HL-60 (cell line): Measurements from ENCODE around the gene DAPK3.

ENCODE experiments used
- DNase-seq, 2 experiments: peaks; one replicate each; pipeline ENCODE4 v3.0.0-alpha.2; 2010 to 2020; ENCODE audit warnings: low read depth in 1 of 2, low spot score in 1 of 2
- H3K27ac ChIP-seq: fragments of 250-450 bp; sonication (Bioruptor Pico); replicated peaks from 2 replicates; pipeline ENCODE4 v1.5.1; 2020; ENCODE audit warnings: mild to moderate bottlenecking, moderate library complexity
- H3K27me3 ChIP-seq: fragments of 250-450 bp; sonication (Bioruptor Pico); 2 replicates; pipeline ENCODE4 v1.5.1; 2021; ENCODE audit warnings: mild to moderate bottlenecking, moderate library complexity; ENCODE audit not compliant: insufficient read depth, poor library complexity, severe bottlenecking
- H3K4me3 ChIP-seq: replicated peaks from 2 replicates; pipeline ENCODE4 v1.5.1; 2011; ENCODE audit warnings: mild to moderate bottlenecking, control low read depth, low read length; ENCODE audit not compliant: insufficient read depth
- CTCF ChIP-seq: IDR thresholded peaks from one replicate; pipeline ENCODE4 v1.5.1; 2011; ENCODE audit warnings: low read length, control low read depth, inconsistent platforms; ENCODE audit not compliant: insufficient read depth
- GABPA ChIP-seq: IDR thresholded peaks from 2 replicates; pipeline ENCODE4 v1.6.1; 2012; ENCODE audit warnings: low read depth
- POLR2AphosphoS5 ChIP-seq: IDR thresholded peaks from 2 replicates; pipeline ENCODE4 v1.6.1; 2012; ENCODE audit warnings: low read depth
- REST ChIP-seq: IDR thresholded peaks from 2 replicates; pipeline ENCODE4 v1.6.1; 2012; ENCODE audit warnings: low read depth; ENCODE audit not compliant: insufficient replicate concordance
- SPI1 ChIP-seq: IDR thresholded peaks from 2 replicates; pipeline ENCODE4 v1.6.1; 2012; ENCODE audit warnings: low read depth, mild to moderate bottlenecking, borderline replicate concordance

DAPK3 gene

DNA sequence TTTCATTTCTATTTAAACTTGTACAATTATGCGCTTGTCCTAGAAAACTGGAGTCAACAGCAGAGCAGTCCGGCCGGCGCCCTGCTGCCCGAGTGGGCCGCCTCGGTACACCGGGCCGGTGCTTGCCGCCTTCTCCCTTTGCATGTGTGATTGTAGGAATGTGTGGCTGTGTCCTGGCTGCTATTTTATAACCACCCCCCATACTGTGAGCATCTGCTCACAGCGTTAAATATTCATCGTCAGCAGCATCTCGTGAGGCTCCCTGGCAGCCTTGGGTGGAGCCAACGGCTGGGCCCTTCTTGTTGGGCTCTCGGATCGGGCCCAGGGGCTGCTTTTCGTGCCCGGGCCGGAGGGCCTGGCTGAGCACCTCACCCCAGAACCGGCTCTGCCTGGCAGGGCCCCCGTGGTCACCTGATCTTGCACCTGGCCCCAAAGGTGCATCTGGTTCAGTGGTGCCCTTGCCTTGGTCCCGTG lies 47.3 kb upstream of the DAPK3 start:
- no peak for DNase-seq
- Histone ChIP-seq H3K4me3 (no peak overlapping the region), H3K27me3 (no peaks in the 10 kb centered on the region), H3K27ac (no peak overlapping the region)
- TF ChIP-seq SPI1 (no peak), CTCF (no peak), POLR2AphosphoS5 (no peak), GABPA (no peak), REST (no peak)

GRCh38 chr19:4016903-4017638 lies 46.2 kb upstream of the DAPK3 start:
- Histone ChIP-seq H3K27ac (no peak overlapping the region), H3K4me3 (no peak overlapping the region), H3K27me3 (no peaks in the 10 kb centered on the region)
- DNase-seq: no peak
- TF ChIP-seq REST (no peak), CTCF (no peak), SPI1 (no peak), POLR2AphosphoS5 (no peak), GABPA (no peak)

- Histone ChIP-seq H3K27me3 (no peaks in the 10 kb centered on the region), H3K27ac (no peak overlapping the region), H3K4me3 (no peak overlapping the region)
- TF ChIP-seq REST: no peak
- TF ChIP-seq GABPA: no peak
- no peak for TF ChIP-seq POLR2AphosphoS5
- TF ChIP-seq SPI1: no peak
- no peak for TF ChIP-seq CTCF
- no peak for DNase-seq
Observed at GRCh38 chr19:4016486-4016885, 45.6 kb upstream of the DAPK3 start.
